ENCODE data around the gene SAP25.

SAP25 gene

DNA sequence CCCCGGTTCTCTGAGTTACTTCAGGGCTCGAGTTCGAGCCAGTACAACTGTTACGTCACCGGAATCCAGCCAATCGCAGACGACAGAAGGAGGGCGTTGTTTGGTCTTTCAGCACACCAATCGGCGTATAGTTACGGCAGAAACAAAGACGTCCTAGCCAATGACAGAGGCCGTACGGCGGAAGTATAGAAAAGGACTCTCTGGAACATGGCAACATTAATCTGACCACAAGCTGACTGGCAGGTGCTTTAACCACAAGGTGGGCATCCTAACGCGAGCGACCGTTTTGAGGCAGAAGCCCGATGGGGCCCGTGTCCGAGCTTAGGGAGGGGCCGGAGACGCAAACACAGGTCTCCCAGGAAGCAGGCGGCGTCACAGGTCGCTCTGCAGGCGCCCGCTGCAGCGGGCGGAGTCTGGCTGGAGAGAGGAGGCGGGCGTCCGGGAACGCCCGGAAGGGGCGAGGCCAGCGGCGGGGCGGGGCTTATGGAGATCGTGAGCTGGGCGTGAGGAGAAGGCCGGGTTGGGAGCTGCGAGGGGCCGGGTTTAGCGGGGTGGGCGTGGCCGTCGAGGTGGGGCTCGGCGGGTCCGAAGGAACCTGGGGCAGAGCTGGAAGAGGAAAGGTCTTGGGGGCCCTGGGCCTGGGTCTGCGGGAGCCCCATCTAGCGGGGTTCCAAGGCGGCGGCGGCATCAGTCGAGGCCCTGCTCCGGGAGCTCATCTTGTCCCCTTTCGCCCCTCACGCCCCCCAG, 38.5 kb upstream of the SAP25 start, which contains the start of gene MOSPD3:
Gene MOSPD3 (plus strand): TSS at position 558 of the 747 bp plus-strand sequence. CDS start 252 bp downstream, outside the sequence.
- peak within 1 kb of the TSS; percentile 83 for H3K27ac ChIP-seq
- TF ChIP-seq ZFX (IDR thresholded peaks at IDR 0.05; ENCODE audit: borderline replicate concordance): no peak
- TF ChIP-seq, protein P1, sequence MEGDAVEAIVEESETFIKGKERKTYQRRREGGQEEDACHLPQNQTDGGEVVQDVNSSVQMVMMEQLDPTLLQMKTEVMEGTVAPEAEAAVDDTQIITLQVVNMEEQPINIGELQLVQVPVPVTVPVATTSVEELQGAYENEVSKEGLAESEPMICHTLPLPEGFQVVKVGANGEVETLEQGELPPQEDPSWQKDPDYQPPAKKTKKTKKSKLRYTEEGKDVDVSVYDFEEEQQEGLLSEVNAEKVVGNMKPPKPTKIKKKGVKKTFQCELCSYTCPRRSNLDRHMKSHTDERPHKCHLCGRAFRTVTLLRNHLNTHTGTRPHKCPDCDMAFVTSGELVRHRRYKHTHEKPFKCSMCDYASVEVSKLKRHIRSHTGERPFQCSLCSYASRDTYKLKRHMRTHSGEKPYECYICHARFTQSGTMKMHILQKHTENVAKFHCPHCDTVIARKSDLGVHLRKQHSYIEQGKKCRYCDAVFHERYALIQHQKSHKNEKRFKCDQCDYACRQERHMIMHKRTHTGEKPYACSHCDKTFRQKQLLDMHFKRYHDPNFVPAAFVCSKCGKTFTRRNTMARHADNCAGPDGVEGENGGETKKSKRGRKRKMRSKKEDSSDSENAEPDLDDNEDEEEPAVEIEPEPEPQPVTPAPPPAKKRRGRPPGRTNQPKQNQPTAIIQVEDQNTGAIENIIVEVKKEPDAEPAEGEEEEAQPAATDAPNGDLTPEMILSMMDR (IDR thresholded peaks at IDR 0.05): no peak

DNA sequence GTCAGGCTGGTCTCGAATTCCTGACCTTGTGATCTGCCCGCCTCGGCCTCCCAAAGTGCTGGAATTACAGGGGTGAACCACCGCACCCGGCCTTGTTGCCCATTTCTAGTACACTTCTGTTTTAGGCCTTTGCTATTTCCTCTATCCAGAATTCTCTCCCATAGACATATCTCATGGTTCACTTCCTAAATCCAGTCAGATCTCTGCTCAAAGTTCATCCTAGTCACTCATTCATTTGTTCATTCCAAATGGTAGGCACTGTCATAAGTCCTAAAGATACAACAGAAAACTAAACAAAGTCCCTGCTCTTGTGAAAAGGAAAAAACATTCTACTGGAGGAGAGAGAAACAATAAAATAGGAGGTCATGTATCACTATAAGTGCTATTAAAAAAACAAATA, 36.3 kb upstream of the SAP25 start:
- no peak for TF ChIP-seq ZFX (IDR thresholded peaks at IDR 0.05; ENCODE audit: borderline replicate concordance)
- TF ChIP-seq, protein P1 (IDR thresholded peaks at IDR 0.05): no peak
- 0 out of 2 replicates have a peak overlapping the region, but pooled peaks have one; percentile 7 for H3K27ac ChIP-seq

DNA sequence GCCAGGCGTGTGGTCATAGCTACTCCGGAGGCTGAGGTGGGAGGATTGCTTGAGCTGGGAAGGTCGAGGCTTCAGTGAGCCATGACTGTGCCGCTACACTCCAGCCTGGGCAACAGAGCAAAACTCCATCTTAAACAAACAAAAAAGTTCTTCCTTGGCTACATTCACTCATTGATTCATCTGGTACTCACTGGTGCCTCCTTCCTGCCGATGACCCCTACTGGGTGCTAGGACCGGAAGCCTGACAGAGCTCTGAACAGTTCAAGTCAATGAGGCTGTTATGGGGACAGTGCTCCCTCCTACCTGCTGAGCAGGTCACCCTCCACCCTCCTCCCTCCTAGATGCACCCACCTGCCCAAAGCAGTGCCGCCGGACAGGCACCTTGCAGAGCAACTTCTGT, 33.4 kb upstream of the SAP25 start:
- peak overlapping the region; percentile 1; the same call in 1 of the 2 replicates for H3K27ac ChIP-seq
- TF ChIP-seq, protein P1 (IDR thresholded peaks at IDR 0.05): no peak
- TF ChIP-seq ZFX (IDR thresholded peaks at IDR 0.05; ENCODE audit: borderline replicate concordance): no peak

DNA sequence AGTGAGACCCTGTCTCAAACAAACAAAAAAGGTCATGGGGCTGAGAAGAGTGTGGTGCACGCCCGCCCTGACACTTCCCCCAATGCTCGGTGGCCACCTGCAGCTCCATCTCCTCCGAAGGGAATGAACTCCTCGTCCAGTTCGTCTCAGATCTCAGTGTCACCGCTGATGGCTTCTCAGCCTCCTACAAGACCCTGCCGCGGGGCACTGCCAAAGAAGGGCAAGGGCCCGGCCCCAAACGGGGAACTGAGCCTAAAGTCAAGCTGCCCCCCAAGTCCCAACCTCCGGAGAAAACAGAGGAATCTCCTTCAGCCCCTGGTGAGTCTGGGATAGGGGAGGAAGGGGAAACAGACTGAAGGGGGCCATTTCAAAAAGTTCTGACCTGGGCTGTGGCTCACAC, 32.6 kb upstream of the SAP25 start:
- TF ChIP-seq, protein P1 (IDR thresholded peaks at IDR 0.05): no peak
- TF ChIP-seq ZFX (IDR thresholded peaks at IDR 0.05; ENCODE audit: borderline replicate concordance): no peak
- H3K27ac ChIP-seq: peak overlapping the region; percentile 10; the same call in 1 of the 2 replicates

DNA sequence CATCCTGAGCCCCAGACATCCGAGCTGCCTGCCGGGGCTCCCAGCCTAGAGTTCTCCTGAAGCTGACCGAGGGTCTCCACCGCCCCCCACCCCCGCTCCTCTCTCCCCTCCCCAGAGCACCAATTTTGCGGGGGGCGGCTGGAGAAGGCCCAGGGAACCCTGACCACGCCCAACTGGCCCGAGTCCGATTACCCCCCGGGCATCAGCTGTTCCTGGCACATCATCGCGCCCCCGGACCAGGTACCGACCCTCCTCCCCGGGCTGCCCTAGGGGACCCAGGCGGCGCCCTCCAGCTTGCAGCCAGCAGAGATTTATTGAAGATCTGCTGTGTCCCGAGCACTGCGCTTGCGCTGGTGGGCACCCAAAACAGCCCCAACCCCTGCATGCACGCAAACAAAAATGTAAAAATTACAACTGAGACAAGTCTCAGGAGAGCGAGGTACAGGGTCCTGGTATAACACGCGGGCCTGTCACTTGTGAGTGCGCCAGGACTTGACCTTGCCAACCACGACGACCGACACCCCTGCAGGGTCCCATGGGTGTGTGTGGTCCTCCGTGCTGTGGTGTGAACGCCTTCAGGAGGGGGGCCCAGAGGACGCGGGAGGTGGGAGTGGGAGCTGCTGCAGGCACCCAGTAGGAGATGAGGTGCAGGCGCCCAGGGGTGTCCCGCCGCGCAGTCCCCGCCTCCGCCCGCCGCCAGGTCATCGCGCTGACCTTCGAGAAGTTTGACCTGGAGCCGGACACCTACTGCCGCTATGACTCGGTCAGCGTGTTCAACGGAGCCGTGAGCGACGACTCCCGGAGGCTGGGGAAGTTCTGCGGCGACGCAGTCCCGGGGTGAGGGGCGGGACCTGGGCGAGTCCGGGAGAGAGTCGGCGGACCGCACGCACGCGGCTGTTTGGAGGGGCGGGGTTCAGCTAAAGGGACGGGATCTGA, 31.5 kb upstream of the SAP25 start:
- no peak overlapping the region for H3K27ac ChIP-seq
- no peak for TF ChIP-seq ZFX (IDR thresholded peaks at IDR 0.05; ENCODE audit: borderline replicate concordance)
- TF ChIP-seq, protein P1 (IDR thresholded peaks at IDR 0.05): peak; percentile 15; the same call in 1 of the 2 replicates

DNA sequence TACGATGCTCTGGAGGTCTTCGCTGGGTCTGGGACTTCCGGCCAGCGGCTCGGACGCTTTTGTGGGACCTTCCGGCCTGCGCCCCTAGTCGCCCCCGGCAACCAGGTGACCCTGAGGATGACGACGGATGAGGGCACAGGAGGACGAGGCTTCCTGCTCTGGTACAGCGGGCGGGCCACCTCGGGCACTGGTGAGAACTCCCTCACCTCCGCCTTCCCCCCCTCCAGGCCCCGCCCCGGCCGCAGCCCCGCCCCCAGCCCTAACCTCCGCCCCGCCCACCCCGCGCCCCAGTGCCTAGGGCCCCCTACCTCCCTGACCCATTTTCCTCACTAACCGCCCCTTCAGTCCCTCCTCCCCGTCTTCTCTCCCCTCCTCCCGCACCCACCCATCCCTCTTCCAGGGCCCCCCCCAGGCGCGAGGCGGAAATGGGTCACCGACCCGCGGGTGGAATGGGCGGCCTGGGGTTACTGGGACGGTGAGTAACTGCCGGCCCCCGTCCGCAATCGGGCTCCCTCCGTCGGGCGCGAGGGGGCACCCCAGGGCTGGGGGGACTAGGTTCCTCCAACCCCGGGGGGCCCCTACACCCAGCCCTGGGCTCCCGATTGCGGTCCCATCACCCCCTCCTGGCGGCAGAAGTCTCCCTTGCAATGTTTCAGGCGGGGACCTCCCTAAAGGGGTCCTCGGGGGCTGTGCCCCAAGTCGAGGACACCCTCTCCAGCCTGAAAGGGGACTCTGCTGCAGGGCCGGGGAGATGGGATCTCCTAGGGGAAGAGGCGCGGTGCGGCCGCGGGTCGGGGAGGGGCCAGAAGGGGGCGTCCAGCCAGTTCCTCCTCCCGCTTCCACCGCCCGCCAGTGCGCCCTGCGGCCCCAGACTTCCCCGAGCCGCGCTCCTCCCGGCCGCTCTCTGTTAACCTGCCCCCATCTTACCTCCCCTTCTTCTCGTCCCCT, 30.6 kb upstream of the SAP25 start:
- H3K27ac ChIP-seq: peak overlapping the region; percentile 33
- TF ChIP-seq, protein P1 (IDR thresholded peaks at IDR 0.05): peak; percentile 64
- no peak for TF ChIP-seq ZFX (IDR thresholded peaks at IDR 0.05; ENCODE audit: borderline replicate concordance)
